GM18907 (cell line): Measurements from ENCODE around the gene ACSF3.
A peak's percentile ranks its signal among the peaks of the same experiment; 100 is the strongest.

ENCODE experiments used
- ATAC-seq: cut with Tn5 transposase; IDR thresholded peaks from one replicate; pipeline ENCODE4 v1.9.1; 2021; ENCODE audit warnings: mild to moderate bottlenecking, moderate library complexity; ENCODE audit not compliant: unreplicated experiment

ACSF3 gene

GRCh38 chr16:89171216-89172170 lies 77.8 kb downstream of the ACSF3 start, which contains the start of gene CDH15:
TSS of gene CDH15 (plus strand) at chr16:89171748. CDS start at chr16:89171832, 84 bp downstream.
- peak; percentile 65 for ATAC-seq

DNA sequence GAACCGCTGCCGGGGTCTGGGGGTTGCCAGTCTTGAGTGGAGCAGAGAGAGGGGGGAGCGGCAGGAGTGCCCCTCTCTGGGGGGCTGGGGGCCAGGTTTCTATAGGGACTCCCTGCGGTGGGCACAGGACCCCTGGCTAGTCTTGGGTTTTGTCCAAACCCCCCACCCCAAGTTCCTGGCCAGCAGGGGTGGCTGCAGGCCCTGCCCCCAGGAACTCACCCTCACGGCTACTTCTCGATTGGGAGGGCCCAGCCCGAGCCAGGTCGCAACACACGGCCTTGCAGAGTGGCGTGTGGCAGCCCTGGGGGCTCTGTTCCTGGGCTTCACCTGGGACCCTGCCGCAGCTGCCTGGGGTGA lies 78.5 kb downstream of the ACSF3 start:
- ATAC-seq, result no peak

DNA sequence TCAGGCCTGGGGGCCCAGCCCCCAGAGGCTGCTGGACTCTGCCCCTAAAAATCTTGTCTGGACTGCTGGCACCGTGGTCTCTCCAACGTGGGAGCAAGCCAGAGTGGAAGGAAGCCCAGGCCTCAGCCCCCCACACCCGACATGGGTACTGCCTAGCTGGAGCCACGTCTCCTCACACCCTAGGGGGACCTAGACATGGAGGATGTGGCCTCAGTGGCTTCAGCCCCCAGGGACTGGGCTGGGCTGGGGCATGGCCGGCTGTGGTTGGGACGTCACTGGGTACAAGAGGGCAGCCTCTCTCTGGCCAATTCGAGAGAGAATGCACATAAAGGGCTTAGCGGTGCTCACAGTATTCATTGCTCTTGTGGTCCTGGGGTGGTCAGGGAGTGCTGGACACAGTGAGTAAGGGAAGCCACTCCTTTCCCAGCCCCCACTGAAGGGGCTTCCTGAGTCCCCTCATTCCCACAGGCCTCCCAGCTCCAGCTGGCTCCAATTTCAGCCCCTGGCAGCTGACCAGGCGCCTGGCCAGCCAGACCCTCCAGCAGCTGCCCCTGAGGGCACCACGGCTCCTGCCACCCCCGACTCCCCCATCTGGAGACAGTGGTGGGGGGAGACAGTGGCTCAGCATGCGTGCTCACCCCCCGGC lies 79.0 kb downstream of the ACSF3 start:
- ATAC-seq, result no peak

DNA sequence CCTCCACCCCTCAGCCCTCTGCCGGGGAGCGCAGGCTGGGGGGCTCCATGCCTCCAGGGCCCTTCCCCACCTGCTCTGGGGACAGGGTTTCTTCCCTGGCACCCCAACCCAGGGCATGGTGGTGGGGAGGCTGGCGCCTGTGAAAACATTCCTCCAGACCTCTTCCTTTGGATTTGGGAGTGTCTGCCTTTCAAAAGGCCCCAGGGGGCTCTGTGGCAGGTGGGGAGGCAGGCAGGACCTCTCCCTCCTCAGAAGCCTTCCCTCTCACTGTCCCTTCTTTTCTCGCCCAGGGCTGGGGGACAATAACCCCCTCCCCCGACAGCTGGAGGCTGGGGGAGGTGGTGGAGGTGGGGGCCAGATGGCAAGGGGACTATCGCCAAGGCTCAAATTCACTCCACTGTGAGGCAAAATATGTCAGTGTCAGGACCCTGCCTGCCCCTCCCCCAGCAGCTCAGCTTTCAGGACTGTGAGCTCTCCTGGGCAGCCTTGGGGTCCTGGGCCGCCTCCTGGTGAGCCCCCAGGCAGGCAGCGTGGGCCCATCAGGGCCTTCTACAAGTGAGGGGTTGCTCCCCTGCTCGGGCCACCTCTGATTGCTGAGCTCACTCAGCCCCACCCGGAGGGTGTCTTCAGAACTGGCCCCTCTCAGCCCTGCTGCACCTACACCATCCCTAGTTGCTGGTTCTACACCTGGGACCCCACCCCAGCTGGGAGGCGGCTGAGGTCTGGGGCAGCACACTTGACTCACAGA lies 79.7 kb downstream of the ACSF3 start:
- no peak for ATAC-seq

GRCh38 chr16:89174055-89174827 lies 80.6 kb downstream of the ACSF3 start:
- no peak for ATAC-seq

GRCh38 chr16:89174877-89175276 lies 81.2 kb downstream of the ACSF3 start:
- ATAC-seq, result no peak

- ATAC-seq, result no peak
These were observed 81.9 kb downstream of the ACSF3 start for GRCh38 chr16:89175280-89176146.

DNA sequence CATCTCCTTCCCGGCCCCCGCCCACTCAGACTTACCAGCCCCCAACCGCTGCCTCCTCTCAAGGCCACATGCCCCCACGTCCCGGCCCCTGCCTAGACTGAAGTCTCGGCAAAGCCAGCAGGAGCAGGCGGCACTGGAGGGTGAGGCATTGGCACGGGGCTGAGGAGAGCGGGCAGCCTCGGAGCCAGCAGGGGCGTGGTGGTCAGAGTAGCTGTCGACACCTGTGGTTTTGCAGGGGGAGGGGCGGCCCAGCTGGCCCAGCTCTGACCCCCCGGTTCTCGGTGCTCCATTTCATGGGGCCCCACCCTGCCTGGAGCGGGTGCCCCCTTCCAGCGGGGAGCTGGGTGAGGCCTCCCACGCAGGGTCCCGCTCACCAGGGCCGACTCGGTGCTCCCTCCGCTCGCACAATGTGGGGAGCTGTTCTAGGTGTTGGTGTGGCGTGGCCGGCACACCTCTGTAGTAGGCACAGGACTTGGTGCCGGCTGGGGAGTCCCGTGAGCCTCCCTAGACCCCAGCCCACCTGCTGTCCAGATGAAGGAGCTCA lies 82.6 kb downstream of the ACSF3 start:
- ATAC-seq, result no peak

GRCh38 chr16:89176717-89177116 lies 83.1 kb downstream of the ACSF3 start:
- ATAC-seq, result no peak

- ATAC-seq, result no peak
These were observed 83.8 kb downstream of the ACSF3 start for GRCh38 chr16:89177501-89177900.

GRCh38 chr16:89178453-89179147 lies 84.9 kb downstream of the ACSF3 start:
- ATAC-seq, result no peak

GRCh38 chr16:89179148-89179484 lies 85.5 kb downstream of the ACSF3 start:
- ATAC-seq, result no peak

GRCh38 chr16:89179656-89180315 lies 86.1 kb downstream of the ACSF3 start:
- no peak for ATAC-seq

DNA sequence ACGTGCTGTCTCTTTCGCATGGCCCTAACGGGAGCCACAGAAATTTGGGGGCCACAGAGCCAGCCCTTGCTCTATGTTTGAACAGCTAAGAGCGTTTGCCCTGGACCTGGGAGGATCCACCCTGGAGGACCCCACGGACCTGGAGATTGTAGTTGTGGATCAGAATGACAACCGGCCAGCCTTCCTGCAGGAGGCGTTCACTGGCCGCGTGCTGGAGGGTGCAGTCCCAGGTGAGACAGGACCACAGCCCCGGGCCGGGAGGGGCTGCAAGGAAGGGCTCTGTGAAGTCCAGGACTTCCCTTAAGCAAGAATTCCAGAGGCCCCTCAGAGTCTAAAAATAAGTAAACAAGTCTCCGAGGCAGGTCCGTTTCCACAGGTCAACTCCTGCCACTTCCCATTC lies 89.8 kb downstream of the ACSF3 start:
- no peak for ATAC-seq

DNA sequence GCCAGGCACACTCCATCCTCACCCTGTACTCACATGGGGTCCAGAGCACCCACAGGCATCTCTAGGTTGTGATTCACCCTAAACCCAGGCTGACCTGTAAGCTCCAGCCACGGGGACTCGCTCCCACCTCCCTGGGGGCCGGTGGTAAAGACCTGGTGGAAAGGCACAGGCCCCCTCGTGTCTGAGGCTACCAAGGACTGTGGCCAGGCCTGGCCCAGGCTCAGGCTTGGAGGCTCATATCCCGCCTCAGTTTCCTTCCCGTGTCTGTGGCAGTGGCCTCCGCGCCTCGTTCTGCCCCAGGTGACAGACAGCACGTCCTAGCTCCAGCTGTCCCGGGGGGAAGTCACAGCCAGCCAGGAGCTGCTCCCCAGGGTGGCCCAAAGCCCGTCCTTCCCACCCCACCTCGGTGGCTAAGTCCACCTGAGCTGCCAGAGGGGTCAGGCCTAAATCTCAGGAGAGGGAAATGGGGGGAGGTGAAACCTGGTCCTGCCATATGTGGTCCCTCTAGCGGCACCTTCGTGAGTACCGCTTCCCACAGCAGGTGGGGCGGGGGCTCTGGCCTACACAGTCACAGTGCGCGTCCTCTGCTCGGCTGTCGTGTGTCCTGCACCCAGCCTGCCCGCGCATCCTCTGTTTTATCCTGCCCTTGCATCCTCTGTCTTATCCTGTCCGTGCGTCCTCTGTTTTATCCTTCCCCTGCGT lies 90.5 kb downstream of the ACSF3 start:
- ATAC-seq, result no peak

- no peak for ATAC-seq
These were observed 91.0 kb downstream of the ACSF3 start for GRCh38 chr16:89184677-89184932.

GRCh38 chr16:89184933-89185794 lies 91.5 kb downstream of the ACSF3 start:
- ATAC-seq, result no peak
